SK-N-MC (cell line): ENCODE measurements around the gene MAGEA12.

Source experiments
- EZH2 ChIP-seq: fragments of 200-600 bp; sonication (generic); IDR thresholded peaks from one replicate; pipeline ENCODE4 v1.6.1; 2017; ENCODE audit warnings: antibody characterized with exemption
- FOXP2 ChIP-seq: optimal IDR thresholded peaks from 2 replicates; pipeline ENCODE3; 2011; ENCODE audit warnings: mild to moderate bottlenecking, moderate library complexity; ENCODE audit not compliant: insufficient read depth; ENCODE audit errors: extremely low read length, control extremely low read depth
- POLR2AphosphoS5 ChIP-seq: IDR thresholded peaks from 2 replicates; pipeline ENCODE4 v1.6.1; 2012; ENCODE audit warnings: mild to moderate bottlenecking, low read depth, low read length, borderline replicate concordance

- no peak for TF ChIP-seq POLR2AphosphoS5
- no peak for TF ChIP-seq EZH2
- TF ChIP-seq FOXP2: no peak
Observed at GRCh38 chrX:152733261-152733975, at the start of gene MAGEA12, which contains the start of gene CSAG1.
